NCI-H226 (cell line): ENCODE data around the gene SEC24C.

Source experiments
- DNase-seq: peaks from one replicate; pipeline ENCODE4 v3.0.0-alpha.2; 2015

SEC24C gene

DNA sequence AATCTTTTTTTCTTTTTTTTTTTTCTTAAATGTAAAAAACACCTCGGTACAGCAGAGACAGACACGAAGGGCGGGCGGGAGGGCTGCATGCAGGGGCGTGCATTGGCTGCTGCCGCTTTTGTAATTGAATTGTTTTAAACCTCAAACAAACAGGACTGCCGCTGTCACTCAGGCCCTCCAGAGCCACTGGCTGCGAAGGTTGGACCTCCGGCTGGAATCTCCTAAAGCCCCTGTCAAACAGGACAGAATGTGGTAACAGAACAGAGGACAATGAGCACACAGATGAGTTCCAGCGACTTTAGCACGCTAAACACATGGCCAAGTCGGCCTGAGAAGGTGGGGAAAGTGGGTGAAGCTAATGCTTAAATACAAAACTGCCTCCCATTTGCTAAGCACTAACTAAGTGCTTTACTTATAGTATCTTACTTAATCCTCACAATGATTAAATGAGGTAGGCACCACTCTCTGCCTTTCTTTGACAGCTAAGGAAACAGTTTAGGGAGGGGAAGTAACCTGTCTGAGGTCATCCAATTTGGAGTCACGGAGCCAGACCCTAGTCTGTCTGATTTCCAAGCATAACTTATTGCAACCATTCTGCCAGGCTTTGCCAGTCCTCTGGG lies 70.2 kb downstream of the SEC24C start:
- no peak for DNase-seq

- no peak for DNase-seq
These were observed 70.9 kb downstream of the SEC24C start for GRCh38 chr10:73814896-73815718.

- no peak for DNase-seq
These were observed 71.5 kb downstream of the SEC24C start for GRCh38 chr10:73815719-73816030.

DNA sequence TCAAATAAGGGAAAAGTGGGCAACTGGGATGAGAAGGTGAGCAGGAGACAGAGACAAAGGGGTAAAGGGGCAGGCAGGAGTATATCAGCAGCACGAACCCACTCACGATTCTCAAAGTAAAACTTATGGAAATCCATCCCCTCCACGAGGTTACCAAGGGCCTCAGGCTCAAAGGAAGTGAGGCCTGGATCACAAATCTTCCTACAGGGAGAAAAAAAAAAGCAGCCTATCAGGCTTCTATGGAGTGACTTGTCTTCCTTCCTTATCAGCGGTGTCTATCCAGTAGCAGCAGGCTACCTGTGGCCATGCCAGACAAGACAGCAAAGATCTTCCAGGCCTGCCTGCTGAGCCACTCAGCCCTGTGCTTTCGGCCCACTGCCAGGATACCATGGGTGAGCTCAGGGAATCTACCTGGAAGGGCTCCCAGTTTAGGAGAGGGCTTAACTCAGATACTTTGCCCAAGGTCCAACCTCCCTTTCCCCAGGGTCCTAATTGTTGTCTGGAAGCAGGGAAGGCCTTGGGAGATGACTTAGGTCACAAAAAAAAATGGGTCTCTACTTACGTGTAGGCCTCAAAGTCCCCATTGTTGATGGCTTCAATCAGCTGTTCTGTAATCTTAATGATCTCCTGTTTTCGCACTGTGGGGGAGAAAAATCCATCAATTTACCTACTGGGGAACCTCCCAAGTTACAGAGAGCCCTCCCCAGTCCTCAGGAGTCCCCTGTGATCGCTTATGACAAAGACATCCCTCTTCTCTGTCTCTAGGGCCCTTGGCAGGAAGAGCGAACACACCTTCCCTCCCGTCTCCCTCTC lies 73.0 kb downstream of the SEC24C start:
- DNase-seq, result peak; percentile 88

GRCh38 chr10:73817826-73818225 lies 73.7 kb downstream of the SEC24C start:
- no peak for DNase-seq

DNA sequence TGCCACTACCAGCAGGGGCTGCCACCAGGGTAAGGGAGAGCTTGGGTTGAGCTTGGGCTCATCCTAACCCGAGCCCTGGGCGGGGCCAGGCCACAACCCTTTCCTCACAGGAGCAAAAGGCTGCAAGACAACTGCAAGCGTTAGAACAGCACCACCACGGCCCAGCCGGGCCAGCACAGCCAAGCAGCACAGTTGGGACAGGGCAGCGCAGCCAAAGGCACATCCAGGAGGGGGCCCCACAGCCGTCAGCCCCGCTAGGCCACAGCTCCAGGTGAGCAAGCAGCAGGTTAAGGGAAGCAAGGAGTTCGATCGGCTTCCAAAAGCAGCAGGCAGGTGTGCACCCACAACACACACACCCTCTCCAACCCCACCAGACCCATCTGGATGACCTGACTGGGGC lies 74.2 kb downstream of the SEC24C start:
- no peak for DNase-seq

- no peak for DNase-seq
These were observed 74.9 kb downstream of the SEC24C start for GRCh38 chr10:73819081-73819480.

DNA sequence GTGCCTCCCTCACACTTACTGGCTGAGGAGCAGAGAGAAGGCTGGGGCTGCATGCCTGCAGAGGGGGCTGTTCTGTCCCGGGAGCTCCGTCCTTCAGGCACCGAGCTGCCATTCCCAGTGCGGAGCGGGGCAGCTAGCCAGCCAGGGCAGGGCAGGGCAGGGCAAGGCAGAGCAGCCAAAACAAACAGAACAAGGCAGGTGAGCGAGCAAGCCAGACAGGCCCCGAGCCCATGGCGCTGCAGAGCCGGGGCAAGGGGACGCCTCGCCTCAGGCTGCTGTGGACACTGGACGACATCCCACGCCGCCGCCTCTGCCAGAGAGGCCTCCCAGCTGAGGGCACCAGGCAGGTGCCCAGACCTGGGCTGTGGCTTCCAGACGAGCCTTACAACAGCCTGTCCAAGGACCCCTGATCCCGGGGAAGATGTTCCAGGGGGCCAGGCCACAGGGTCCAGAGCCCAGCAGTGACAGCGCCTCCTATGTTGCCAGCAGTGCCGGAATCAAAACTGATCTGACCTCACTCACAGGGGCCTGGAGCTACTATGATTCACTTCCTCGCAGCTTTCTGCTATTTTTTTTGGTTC lies 75.4 kb downstream of the SEC24C start:
- DNase-seq, result peak; percentile 47
